H1 (cell line): Measurements from ENCODE around the gene MROH2A. TPM values are rescaled to one million over a fixed set of nuclear protein-coding genes. Genes with fewer than 3 reads are reported as not detected.

ENCODE experiments used
- ATF3 ChIP-seq: IDR thresholded peaks from 2 replicates; pipeline ENCODE4 v1.6.1; 2011; ENCODE audit warnings: low read depth, mild to moderate bottlenecking, low read length; ENCODE audit not compliant: insufficient read depth
- CHD7 ChIP-seq: fragments of 300-600 bp; sonication (generic); IDR thresholded peaks from 2 replicates; pipeline ENCODE4 v1.7.1; 2012; ENCODE audit warnings: low read length, moderate library complexity, mild to moderate bottlenecking, inconsistent platforms; ENCODE audit not compliant: insufficient replicate concordance
- GABPA ChIP-seq: IDR thresholded peaks from 2 replicates; pipeline ENCODE4 v1.6.1; 2011; ENCODE audit warnings: mild to moderate bottlenecking, low read length, moderate library complexity, borderline replicate concordance; ENCODE audit not compliant: insufficient read depth
- KDM4A ChIP-seq: IDR thresholded peaks from one replicate; pipeline ENCODE4 v1.7.1; 2012; ENCODE audit warnings: low read depth, mild to moderate bottlenecking, moderate library complexity, low read length, inconsistent platforms; ENCODE audit not compliant: severe bottlenecking
- SIX5 ChIP-seq: IDR thresholded peaks from 2 replicates; pipeline ENCODE4 v1.6.1; 2011; ENCODE audit warnings: mild to moderate bottlenecking, low read depth, low read length
- polyA plus RNA-seq, 7 experiments: library from polyadenylated mRNA; depleted of rRNA in 3 of 7; stranded (reverse) in 5 of 7; unstranded in 2 of 7; fragments of >200 nt in 5 of 7; fragments of 200-250 nt in 2 of 7; gene quantifications; 1 replicate in 5 of 7; 2 replicates in 1 of 7; 4 replicates in 1 of 7; pipeline versions ENCODE4 v1.2.1 to v1.2.3, GENCODE V29; 2011 to 2013; ENCODE audit warnings: missing spikeins in 2 of 7, mixed read lengths in 2 of 7
- total RNA-seq: library from RNA; stranded (reverse); fragmentation: NEBNext Ultra II Directional; extraction: Animal tissue kit (Norgen Biotek cat#: 25700); gene quantifications from 2 replicates; pipeline ENCODE4 v1.2.1, GENCODE V29; 2021

MROH2A gene
- total and polyA plus RNA-seq, 2 of the 8 experiments (the other 6 are each of a cell fraction or from before 2014, with no cell fraction given) = not detected

- TF ChIP-seq CHD7 = no peak
- TF ChIP-seq KDM4A = no peak
- no peak for TF ChIP-seq ATF3
- TF ChIP-seq SIX5 = no peak
- no peak for TF ChIP-seq GABPA
These were observed 68.5 kb downstream of the MROH2A start (continued) for GRCh38 chr2:233846387-233847247.
